Fibroblast of upper back skin (primary cell): ENCODE results near the gene ECE1.

Source experiments
- DNase-seq: peaks from one replicate; pipeline ENCODE4 v3.0.0-alpha.2; 2013

The ECE1 gene

DNA sequence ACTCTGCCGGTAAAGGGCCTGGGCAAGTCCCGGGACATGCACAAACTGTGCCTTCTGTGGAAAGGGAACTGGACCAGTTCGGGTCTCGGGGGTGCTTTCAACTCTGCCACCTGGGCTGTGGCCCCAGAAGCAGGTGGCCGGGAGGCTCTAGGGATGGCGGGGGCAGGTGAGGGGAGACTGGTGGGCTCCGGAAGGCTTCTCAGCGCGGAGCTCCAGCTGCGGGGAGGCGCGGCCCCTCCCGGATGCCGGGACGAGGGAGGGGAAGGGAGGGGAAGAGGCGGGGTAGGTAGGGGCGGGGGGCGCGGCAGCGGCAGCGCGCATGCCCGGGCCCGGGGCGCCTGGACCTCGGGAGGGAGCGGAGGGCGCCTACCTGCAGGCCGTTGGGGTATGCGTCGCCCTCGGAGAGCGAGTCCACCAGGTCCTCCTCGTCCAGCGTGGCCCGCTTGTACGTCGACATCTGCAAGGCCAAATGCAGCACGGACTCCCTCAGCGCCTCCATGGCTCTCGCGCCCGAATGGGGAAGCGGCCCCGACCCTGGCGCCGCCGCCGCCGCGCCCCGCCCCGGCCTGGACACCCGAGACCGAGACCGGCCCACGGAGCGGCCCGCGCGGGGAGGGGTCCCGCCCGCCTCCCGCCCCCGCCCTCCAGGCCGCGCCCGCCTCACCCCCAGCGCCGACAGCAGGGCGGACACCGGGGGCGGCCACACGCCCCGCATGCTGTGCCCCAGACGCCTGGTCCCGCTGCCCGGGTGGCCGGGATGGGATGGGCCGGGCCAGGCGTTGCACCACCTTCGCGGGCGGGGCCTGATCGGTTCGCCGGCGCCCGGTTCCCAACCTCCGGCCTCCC, at the start of gene ECE1:
Gene ECE1 (minus strand): TSS at position 764 of the 846 bp plus-strand sequence. CDS start 49 bp downstream, at position 715.
- DNase-seq, result no peak

DNA sequence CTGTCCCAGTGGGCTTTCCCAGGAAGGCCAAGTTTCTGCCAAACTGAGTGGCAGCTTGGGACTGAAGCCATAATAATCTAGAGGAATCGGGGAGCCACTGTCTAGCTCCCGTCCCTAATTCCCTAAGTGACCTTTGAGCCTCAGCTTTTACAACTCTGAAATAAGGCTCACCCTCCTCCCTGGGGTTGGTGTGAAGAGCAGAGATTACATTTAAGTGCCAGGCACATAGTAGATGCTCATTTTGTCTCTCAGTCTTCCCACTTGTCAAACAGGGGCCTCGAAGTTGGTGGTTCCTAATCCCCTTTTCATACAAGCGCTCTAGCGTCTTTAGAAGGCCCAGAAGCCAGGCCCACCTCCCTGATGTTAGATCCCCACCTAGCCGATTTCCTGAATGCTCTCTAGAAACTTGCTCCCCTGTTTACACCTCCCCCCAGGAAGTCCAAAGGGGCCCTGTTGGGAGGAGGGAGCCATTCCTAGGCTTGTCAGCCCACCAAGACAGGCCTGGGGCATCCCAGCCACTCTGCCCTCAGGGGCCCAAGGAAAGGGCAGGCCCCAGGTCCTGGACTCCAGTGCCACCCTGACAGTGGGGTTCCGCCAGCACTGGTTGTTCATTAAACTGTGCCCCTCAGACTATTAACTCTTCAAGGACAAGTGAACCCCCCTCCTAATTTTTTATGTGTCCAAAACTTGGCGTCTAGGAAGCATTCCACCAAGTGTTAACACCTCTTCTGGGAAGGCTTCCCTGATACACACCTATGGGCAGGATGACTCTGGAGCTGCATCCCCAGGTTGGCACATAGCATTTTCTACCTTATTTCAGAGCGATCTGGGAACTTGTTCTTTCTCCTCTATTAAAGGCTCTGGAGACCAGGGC, 49.3 kb upstream of the ECE1 start:
- DNase-seq, result no peak

- DNase-seq, result no peak
Measured at GRCh38 chr1:21338573-21339355, 48.5 kb upstream of the ECE1 start.

DNA sequence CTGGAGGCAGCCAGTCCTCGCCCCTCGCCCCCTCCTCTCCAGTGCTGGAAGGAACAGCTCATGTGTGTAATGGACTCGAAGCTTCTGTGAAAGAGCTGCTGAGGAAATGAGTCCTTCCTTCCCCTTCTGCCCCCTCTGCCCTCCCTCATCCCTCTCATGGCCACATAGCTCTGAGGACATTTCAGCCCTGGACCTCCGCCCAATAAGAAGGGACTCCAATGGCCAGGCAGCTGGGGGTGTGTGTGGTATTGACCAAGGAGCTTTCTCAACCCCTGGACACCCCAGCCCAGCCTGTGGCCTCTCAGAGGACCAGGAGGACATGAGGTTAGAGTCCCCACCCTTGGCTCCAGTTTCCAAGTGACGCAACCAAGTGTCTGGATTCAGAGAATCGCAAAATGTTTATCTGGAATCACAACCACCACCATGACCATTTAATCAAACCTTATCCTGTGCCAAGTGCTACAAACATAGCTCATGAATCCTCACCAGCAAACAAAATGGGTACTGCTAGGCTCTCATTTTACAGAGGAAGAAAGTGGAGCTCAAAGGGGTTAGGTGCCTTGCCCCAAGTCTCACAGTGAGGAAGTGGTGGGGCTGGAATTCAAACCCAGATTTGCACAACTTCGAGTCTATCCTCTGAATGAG, 47.8 kb upstream of the ECE1 start:
- no peak for DNase-seq

- no peak for DNase-seq
Measured at GRCh38 chr1:21337454-21337927, 47.2 kb upstream of the ECE1 start.

DNA sequence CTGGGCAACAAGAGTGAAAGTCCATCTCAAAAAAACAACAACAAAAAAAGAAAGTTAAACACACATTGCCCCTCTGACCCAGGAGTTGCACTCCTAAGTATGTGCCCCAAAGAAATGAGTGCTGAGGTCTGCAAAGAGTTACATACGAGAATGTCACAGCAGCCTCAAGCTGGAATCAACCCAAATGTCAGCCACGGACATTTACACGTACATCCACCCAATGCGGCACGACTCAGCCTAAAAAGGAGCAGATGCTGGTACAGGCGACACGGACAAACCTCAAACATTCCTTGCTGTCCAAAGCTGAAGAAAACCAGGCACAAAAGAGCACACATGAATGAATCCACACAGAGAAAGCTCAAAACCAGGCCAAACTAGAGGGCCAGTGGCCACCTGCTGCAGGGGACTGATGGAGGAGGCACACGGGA, 46.8 kb upstream of the ECE1 start:
- no peak for DNase-seq

- no peak for DNase-seq
Measured at GRCh38 chr1:21335750-21336224, 45.5 kb upstream of the ECE1 start.

DNA sequence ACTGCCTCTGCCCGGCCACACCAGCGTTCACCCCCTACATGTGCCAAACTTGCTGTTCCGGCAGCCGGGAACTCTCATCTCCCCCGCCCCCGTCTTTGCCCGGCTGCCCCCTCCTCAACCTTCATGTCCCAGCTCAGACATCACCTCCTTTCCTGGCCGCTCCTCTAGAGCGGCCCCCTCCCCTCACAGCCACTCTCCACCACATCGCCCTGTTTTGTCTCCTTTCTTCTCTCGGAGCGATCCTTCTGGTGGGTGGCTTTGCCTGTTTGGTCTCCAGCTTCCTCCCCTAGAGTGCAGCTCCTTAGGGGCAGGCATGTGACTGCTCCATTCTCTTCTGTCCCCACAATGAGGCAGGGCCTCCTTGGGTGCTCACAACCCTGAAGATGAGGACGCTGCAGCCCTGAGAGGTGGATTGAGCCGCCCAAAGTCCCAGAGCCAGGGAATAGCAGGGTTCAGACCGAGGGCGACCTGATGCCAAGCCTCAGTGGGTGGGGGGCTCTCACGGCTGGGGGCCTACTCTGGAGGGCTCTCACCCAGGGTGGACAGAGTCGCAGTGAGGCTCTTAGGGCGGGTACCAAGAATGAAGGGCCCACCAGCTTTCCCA, 44.9 kb upstream of the ECE1 start:
- DNase-seq, result no peak

- peak; percentile 76 for DNase-seq
Measured at GRCh38 chr1:21334214-21335087, 44.2 kb upstream of the ECE1 start.

GRCh38 chr1:21333824-21334213, 43.6 kb upstream of the ECE1 start:
- DNase-seq, result no peak

DNA sequence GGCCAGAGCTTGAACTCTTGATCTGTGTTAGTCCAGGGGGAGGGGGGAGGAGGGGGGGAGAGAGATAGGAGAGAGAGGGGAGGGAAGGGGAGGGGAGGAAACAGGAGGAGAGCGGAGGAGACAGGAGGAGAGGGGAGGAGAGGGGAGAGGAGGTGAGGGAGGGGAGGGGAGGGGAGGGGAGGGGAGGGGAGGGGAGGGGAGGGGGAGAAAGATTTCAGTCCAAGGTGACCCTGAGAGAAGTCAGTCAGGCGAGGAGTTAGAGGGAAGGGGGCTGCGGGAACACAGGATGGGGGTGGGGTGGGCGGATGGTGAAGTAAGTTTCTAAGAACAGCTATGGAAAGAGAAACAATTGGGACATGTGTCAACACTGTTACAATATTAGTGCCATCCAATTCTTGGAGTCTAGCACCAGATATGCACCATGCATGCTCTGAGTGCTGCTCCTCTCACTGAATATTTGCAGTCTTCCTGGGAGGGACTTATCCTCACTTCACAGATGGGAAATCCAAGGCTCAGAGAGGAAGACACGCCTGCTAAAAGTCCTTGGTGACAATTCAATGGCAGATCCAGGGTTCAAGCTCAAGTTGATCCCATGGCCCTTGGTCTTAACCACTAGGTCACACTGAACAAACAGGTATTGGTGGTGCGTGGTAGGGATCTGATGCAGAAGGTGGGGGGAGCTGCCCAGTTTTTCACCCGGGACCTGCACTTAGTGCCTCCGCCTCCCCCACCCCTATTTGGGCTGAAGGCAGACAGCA, 42.5 kb upstream of the ECE1 start:
- DNase-seq, result no peak

DNA sequence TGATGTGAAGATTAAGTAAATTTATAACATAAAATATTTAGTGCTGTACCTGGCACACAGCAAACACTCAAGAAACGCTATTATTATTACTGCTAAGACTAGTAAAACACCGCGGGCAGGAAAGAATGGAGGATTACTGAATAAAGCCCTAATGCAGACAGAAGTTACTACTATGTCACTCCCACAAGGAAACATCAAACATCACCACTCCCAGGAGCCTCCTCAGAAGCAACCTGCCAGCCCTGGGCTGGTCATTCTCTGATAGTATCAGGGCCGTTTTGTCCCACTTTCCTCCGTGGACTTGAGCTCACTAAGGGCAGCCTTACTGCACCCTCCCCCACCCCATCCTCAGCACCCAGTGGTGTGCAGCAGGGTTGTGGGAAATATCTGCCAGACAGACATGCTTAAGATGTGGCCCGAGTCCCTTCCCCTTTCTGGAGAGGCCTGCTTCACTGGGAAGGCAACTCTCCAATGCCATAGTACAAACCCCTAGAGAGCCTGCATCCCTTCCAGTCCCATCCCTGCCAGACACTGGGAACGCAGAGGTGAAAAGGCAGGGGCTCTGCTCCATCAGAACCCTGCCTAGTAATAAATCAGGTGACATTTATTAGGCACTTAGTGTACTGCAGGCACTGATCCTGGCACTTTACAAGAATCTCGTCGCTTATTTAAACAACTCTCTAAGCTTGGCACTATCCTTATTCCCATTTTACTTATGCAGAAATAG, 41.7 kb upstream of the ECE1 start:
- no peak for DNase-seq

GRCh38 chr1:21330544-21330943, 40.3 kb upstream of the ECE1 start:
- no peak for DNase-seq

DNA sequence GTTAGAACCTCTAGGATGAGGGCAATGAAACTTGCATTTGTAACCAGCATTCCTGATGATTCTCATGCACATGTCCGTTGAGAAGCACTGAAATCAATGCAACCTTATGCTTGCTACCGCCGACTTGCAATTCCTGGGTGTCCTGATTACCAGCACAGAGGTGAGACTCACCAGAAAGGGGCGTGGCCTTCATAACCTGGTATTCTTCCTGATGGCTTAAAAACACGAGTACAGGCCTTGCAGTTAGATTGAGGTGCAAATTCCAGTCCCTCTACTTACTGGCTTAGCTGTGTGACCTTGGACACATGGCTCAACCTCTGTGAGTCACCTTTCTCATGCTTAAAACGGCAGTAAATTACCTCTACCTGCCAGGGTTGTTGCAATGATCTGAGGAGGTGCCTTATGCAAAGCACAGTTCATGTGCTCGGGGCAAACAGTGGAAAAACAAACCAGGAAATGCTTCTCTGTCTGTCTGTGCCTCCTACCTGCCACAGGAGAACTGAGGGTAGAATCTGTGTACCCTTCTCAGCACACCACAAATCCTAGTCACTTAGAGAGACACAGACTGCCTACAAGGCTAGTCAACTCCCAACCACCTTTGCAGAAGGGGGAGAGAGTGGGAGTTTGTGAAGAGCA, 39.1 kb upstream of the ECE1 start:
- no peak for DNase-seq

GRCh38 chr1:21327566-21328323, 37.5 kb upstream of the ECE1 start:
- no peak for DNase-seq

- no peak for DNase-seq
Measured at GRCh38 chr1:21326861-21327344, 36.6 kb upstream of the ECE1 start.

- no peak for DNase-seq
Measured at GRCh38 chr1:21325731-21326387, 35.6 kb upstream of the ECE1 start.
